Measurements from ENCODE around the gene RBM23.
"Not testable (repeated sequence)": the region's sequence is repeated elsewhere in the genome, so short reads cannot be mapped to it uniquely, and the experiment has no call there.

RBM23 gene

DNA sequence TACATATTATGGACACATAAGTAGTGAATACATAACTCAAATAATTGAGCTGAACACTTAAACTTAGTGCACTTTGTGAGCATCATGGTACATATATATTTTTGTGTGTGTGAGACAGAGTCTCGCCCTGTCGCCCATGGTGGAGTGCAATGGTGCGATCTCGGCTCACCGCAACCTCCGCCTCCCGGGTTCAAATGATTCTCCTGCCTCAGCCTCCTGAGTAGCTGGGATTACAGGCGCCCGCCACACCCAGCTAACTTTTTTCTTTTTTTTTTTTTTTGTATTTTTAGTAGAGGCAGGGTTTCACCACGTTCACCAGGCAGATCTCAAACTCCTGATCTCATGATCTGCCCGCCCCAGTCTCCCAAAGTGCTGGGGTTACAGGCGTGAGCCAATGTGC lies 66.8 kb downstream of the RBM23 start:
- not testable (repeated sequence) for H3K9me3 ChIP-seq (ENCODE audit: control insufficient read depth, insufficient read depth, low read length); DNase-seq (ENCODE audit: low read depth, low spot score); H3K27ac ChIP-seq (ENCODE audit: low read length); H3K4me1 ChIP-seq (ENCODE audit: control insufficient read depth, insufficient read depth, low read length); H3K36me3 ChIP-seq (ENCODE audit: control insufficient read depth, insufficient read depth, low read length); H3K4me3 ChIP-seq (ENCODE audit: low read length); H3K27me3 ChIP-seq (ENCODE audit: control insufficient read depth, insufficient read depth, low read length)
- WGBS (ENCODE audit: insufficient coverage, insufficient read length) = no CpG with 5 or more reads among the region's 12 CpGs

DNA sequence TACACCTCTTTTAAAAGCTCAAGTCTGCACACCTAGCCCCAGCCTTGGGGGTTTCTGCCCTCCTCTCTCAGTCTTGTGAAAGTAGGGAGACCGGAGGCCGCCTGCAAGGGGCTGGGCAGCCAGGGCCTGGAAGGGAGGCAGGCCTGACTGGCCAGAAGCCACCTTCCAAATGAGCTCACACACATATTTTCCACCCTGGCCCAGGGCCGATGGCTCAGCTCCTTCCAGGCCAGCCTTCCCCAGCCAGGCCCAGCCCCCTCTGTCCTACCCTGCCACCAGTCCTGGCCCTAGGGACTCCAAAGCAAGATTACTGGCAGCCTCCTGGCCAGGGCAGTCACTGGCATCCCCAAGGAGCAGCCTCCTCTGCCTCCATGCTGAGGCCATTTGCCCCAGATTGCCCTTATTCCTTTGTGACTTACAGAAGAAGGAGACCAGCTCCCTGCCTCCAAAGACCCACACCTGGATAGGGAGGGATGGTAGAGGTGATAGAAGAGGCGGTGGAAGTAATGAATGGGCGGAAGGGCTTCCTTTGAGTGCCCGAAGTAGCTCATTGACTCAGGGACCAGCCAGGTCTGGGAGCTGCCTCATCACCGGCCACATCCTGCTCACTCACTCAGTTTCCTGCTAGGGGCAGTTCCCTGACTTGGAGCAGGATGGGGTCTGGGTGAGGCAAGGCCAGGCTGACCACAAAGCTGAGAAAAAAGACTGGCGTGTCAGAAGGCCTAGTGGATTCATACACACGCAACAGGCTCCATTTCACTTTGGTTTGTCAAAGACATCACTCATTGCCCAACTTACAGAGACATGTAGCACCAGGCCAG lies 67.8 kb downstream of the RBM23 start:
- Histone ChIP-seq H3K36me3 (ENCODE audit: control insufficient read depth, insufficient read depth, low read length) (peaks cover 5% of the 10 kb centered on the region; the same call in 1 of the 2 replicates), H3K27me3 (ENCODE audit: control insufficient read depth, insufficient read depth, low read length) (no peaks in the 10 kb centered on the region), H3K4me3 (ENCODE audit: low read length) (no peak overlapping the region), H3K27ac (ENCODE audit: low read length) (no peak overlapping the region), H3K9me3 (ENCODE audit: control insufficient read depth, insufficient read depth, low read length) (no peaks in the 10 kb centered on the region), H3K4me1 (ENCODE audit: control insufficient read depth, insufficient read depth, low read length) (peaks cover 8% of the 10 kb centered on the region)
- no peak for DNase-seq (ENCODE audit: low read depth, low spot score)
- WGBS (ENCODE audit: insufficient coverage, insufficient read length) = no CpG with 5 or more reads among the region's 9 CpGs

DNA sequence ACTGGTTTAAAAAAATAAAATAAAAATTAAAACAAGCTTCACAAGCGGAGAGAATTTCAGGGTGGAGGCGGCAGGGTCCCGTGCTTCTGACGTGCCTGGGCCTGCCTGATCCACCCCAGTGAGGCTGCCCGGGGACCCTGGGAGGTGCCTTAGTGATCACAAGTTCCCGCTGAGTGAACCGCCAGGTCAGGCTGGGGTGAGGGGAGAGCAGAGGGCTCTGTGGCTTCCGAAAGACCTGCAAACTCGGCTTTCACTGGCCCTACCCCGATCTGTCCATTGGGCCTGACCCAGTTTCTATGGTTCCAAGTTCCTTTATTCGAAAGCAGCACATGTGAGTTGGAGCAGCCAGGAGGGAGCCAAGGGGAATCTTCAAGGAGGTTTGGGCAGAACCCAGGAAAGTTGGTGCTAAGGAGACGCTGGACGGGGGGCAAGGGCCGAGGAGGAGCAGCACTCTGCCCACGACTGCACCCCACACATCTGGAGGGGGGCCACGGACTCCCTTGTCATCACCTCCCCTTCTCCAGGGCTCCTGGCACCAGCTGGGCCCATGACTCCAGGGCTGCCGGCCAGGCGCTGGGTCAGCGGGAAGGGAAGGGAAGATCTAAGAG lies 69.6 kb downstream of the RBM23 start:
- Histone ChIP-seq H3K27me3 (ENCODE audit: control insufficient read depth, insufficient read depth, low read length) (no peaks in the 10 kb centered on the region), H3K4me1 (ENCODE audit: control insufficient read depth, insufficient read depth, low read length) (peaks cover 8% of the 10 kb centered on the region), H3K27ac (ENCODE audit: low read length) (no peak overlapping the region), H3K4me3 (ENCODE audit: low read length) (no peak overlapping the region), H3K9me3 (ENCODE audit: control insufficient read depth, insufficient read depth, low read length) (no peaks in the 10 kb centered on the region), H3K36me3 (ENCODE audit: control insufficient read depth, insufficient read depth, low read length) (peaks cover 19% of the 10 kb centered on the region)
- no peak for DNase-seq (ENCODE audit: low read depth, low spot score)
- WGBS (ENCODE audit: insufficient coverage, insufficient read length) = no CpG with 5 or more reads among the region's 19 CpGs

DNA sequence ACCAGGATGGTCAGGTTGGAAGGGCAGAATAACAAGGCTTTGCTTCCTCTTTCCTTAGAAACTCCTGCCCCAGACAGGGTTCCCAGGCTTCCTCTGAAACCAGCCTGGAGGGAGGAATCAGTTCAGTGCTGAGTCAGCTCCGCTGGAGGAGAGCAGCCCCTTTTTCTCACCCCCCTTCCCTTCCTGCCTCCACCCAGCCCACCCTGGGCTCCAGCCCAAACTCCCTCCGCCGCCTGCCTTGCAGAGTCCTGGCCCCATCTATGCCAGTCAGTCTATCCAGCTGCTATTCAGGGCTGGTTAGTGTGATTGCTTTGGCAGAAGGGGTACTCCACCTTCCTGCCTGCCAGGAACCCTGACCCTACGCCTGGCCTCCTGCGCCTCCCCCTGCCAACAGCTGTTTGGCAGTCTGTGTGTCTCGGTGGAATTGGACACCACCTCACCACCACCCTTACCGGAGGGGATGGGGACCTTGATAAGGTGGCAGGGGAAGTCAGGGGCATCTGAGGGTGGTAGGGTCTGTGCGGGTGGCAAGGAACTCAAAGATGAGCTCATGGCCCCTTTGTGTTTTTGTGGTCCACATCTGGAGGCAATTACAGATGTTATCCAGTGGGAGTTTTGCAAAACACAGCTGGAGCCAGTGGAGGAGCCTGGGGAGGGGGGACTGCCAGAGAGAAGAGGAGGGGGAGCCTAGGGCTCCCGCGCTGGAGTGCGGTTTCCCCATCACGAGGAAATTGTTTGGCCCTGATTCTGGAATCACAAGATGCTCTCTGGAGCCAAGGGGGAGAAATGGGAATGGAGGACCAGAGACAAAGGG lies 70.4 kb downstream of the RBM23 start:
- no peak overlapping the region for H3K27ac ChIP-seq (ENCODE audit: low read length)
- peaks cover 8% of the 10 kb centered on the region for H3K4me1 ChIP-seq (ENCODE audit: control insufficient read depth, insufficient read depth, low read length)
- no peak overlapping the region for H3K4me3 ChIP-seq (ENCODE audit: low read length)
- peaks cover 21% of the 10 kb centered on the region for H3K36me3 ChIP-seq (ENCODE audit: control insufficient read depth, insufficient read depth, low read length)
- H3K9me3 ChIP-seq (ENCODE audit: control insufficient read depth, insufficient read depth, low read length) = no peaks in the 10 kb centered on the region
- WGBS (ENCODE audit: insufficient coverage, insufficient read length) = no CpG with 5 or more reads among the region's 12 CpGs
- DNase-seq (ENCODE audit: low read depth, low spot score) = no peak
- no peaks in the 10 kb centered on the region for H3K27me3 ChIP-seq (ENCODE audit: control insufficient read depth, insufficient read depth, low read length)

DNA sequence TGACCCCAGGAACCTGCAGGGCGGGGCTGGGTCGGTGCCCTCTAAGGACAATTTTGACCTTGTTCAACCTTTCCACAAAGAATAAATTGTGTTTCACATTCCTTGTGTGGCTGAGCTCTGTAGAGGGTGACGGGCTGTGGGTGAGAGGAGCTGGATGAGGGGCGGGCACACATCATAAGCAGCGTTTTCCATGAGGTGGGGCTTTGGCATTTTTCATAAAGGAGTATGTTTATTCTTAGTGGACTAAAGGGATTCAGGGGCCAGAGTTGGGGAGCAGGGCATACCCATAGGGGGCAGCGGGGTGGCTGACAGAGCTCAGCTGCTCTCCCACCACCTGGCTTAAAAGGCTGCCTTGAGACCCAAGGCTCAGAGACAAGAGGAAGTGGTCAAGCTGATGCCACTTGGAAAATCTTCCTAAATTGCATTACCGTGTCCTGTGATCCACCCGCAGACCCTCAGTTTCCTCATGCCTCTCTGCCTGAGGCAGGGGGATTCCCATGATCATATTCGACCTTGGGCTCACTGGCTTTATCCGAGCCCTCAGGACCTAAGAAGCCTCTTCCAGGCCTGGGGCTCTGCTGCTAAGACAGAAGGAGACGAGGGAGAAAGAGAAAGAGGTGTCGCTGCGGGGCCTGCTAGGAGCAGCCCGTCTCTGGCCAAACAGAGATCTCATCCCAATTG lies 71.1 kb downstream of the RBM23 start:
- Histone ChIP-seq H3K36me3 (ENCODE audit: control insufficient read depth, insufficient read depth, low read length) (peaks cover 27% of the 10 kb centered on the region), H3K9me3 (ENCODE audit: control insufficient read depth, insufficient read depth, low read length) (no peaks in the 10 kb centered on the region), H3K27me3 (ENCODE audit: control insufficient read depth, insufficient read depth, low read length) (no peaks in the 10 kb centered on the region), H3K4me3 (ENCODE audit: low read length) (no peak overlapping the region), H3K27ac (ENCODE audit: low read length) (no peak overlapping the region), H3K4me1 (ENCODE audit: control insufficient read depth, insufficient read depth, low read length) (peaks cover 5% of the 10 kb centered on the region)
- no peak for DNase-seq (ENCODE audit: low read depth, low spot score)
- no CpG with 5 or more reads among the region's 14 CpGs for WGBS (ENCODE audit: insufficient coverage, insufficient read length)

DNA sequence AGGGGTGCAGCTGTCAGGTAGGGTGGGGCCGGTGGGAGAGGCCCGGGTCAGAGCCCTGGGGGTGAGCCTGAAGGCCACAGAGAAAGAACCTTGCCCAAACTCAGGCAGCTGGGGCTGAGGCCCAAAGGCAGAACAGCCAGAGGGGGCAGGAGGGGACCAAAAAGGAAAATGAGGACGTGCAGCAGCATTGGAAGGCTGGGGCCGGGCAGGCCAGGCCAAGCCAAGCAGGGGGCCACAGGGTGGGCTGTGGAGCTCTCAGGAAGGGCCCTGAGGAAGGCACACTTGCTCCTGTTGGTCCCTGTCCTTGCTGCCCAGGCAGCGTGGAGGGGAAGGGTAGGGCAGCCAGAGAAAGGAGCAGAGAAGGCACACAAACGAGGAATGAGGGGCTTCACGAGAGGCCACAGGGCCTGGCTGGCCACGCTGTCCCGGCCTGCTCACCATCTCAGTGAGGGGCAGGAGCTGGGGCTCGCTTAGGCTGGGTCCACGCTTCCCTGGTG lies 72.1 kb downstream of the RBM23 start:
- whole genome bisulfite sequencing (ENCODE audit: insufficient coverage, insufficient read length) = no CpG with 5 or more reads among the region's 11 CpGs
- no peak for DNase-seq (ENCODE audit: low read depth, low spot score)
- Histone ChIP-seq H3K4me1 (ENCODE audit: control insufficient read depth, insufficient read depth, low read length) (peaks cover 5% of the 10 kb centered on the region), H3K27me3 (ENCODE audit: control insufficient read depth, insufficient read depth, low read length) (no peaks in the 10 kb centered on the region), H3K4me3 (ENCODE audit: low read length) (no peak overlapping the region; the same call in 1 of the 2 replicates), H3K36me3 (ENCODE audit: control insufficient read depth, insufficient read depth, low read length) (peaks cover 31% of the 10 kb centered on the region), H3K9me3 (ENCODE audit: control insufficient read depth, insufficient read depth, low read length) (no peaks in the 10 kb centered on the region), H3K27ac (ENCODE audit: low read length) (no peak overlapping the region)

DNA sequence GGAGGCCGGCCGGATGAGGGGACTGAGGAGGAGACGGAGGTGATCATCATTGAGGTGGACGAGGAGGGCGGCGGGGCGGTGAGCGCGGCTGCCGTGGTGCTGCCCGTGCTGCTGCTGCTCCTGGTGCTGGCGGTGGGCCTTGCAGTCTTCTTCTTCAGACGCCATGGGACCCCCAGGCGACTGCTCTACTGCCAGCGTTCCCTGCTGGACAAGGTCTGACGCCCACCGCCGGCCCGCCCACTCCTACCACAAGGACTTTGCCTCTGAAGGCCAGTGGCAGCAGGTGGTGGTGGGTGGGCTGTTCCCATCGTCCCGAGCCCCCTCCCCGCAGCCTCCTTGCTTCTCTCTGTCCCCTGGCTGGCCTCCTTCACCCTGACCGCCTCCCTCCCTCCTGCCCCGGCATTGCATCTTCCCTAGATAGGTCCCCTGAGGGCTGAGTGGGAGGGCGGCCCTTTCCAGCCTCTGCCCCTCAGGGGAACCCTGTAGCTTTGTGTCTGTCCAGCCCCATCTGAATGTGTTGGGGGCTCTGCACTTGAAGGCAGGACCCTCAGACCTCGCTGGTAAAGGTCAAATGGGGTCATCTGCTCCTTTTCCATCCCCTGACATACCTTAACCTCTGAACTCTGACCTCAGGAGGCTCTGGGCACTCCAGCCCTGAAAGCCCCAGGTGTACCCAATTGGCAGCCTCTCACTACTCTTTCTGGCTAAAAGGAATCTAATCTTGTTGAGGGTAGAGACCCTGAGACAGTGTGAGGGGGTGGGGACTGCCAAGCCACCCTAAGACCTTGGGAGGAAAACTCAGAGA lies 72.9 kb downstream of the RBM23 start:
- H3K27ac ChIP-seq (ENCODE audit: low read length) = no peak overlapping the region
- WGBS (ENCODE audit: insufficient coverage, insufficient read length) = no CpG with 5 or more reads among the region's 26 CpGs

DNA sequence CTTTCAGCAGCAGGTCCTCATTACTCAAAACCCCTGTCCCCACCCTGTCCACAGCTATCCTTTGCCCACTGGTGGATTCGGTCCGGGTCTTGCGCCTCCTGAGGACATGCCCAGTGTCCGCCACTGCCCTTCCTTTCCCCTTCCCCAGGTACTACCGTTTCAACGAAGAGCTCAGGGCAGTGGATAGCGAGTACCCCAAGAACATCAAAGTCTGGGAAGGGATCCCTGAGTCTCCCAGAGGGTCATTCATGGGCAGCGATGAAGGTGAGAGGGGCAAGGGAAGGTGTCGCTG lies 73.9 kb downstream of the RBM23 start:
- no peaks in the 10 kb centered on the region for H3K9me3 ChIP-seq (ENCODE audit: control insufficient read depth, insufficient read depth, low read length)
- H3K36me3 ChIP-seq (ENCODE audit: control insufficient read depth, insufficient read depth, low read length) = peaks cover 33% of the 10 kb centered on the region
- peaks cover 5% of the 10 kb centered on the region for H3K4me1 ChIP-seq (ENCODE audit: control insufficient read depth, insufficient read depth, low read length)
- no peaks in the 10 kb centered on the region for H3K27me3 ChIP-seq (ENCODE audit: control insufficient read depth, insufficient read depth, low read length)
- no peak overlapping the region for H3K27ac ChIP-seq (ENCODE audit: low read length)
- DNase-seq (ENCODE audit: low read depth, low spot score) = no peak
- WGBS (ENCODE audit: insufficient coverage, insufficient read length) = 100% methylated on average over 1 of the region's 9 CpGs
- no peak overlapping the region for H3K4me3 ChIP-seq (ENCODE audit: low read length)

More for the DNA sequence above, 72.9 kb downstream of the RBM23 start:
- H3K4me1 ChIP-seq (ENCODE audit: control insufficient read depth, insufficient read depth, low read length) = peaks cover 5% of the 10 kb centered on the region
- H3K27me3 ChIP-seq (ENCODE audit: control insufficient read depth, insufficient read depth, low read length) = no peaks in the 10 kb centered on the region
- H3K36me3 ChIP-seq (ENCODE audit: control insufficient read depth, insufficient read depth, low read length) = peaks cover 33% of the 10 kb centered on the region
- no peak overlapping the region for H3K4me3 ChIP-seq (ENCODE audit: low read length)
- no peak for DNase-seq (ENCODE audit: low read depth, low spot score)
- H3K9me3 ChIP-seq (ENCODE audit: control insufficient read depth, insufficient read depth, low read length) = no peaks in the 10 kb centered on the region

DNA sequence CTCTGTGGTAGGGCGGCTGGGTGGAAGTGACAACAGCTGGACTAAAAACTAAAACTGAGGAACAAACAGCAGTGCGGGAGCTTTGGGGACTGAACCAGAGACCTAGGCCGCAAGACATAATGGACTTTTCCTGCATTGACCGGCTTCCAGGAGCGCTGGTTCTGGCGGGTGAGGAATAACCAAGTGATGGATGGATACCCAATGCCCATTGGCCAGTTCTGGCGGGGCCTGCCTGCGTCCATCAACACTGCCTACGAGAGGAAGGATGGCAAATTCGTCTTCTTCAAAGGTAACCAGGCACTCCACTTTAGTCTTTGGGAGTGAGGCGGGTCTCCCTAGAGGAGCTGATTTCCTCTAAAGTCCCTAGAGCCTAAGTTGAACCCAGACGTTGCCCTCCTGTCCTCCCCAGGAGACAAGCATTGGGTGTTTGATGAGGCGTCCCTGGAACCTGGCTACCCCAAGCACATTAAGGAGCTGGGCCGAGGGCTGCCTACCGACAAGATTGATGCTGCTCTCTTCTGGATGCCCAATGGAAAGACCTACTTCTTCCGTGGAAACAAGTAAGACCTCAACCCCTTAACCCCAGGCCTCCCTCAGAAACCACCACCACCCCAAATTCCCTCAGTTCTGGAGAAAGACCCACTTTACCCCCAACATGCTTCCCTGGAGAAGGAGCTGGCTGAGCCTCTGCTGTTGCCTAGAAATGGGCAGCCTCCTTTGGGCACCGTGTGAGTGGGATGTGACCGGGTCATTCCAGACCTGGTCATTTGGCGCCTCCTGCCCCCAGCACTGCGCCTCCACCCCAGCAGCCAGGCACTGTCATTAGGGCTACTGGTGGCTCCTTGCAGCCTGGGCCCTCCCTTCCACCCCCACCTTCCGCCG lies 74.5 kb downstream of the RBM23 start:
- no peak for DNase-seq (ENCODE audit: low read depth, low spot score)
- peaks cover 33% of the 10 kb centered on the region for H3K36me3 ChIP-seq (ENCODE audit: control insufficient read depth, insufficient read depth, low read length)
- WGBS (ENCODE audit: insufficient coverage, insufficient read length) = no CpG with 5 or more reads among the region's 22 CpGs

More for the DNA sequence above, 74.5 kb downstream of the RBM23 start:
- Histone ChIP-seq H3K4me1 (ENCODE audit: control insufficient read depth, insufficient read depth, low read length) (peaks cover 6% of the 10 kb centered on the region), H3K27ac (ENCODE audit: low read length) (no peak overlapping the region), H3K9me3 (ENCODE audit: control insufficient read depth, insufficient read depth, low read length) (no peaks in the 10 kb centered on the region), H3K4me3 (ENCODE audit: low read length) (no peak overlapping the region), H3K27me3 (ENCODE audit: control insufficient read depth, insufficient read depth, low read length) (no peaks in the 10 kb centered on the region)
